ENCODE data around the gene ADAM20. TPM values are rescaled to one million over a fixed set of nuclear protein-coding genes. Genes with fewer than 3 reads are reported as not detected.

ADAM20 gene
- total RNA-seq (1 to 10 TPM; 1.6 to 1.7 TPM), polyA plus RNA-seq (not detected)

GRCh38 chr14:70534904-70535303 is at the start of gene ADAM20:
Gene ADAM20, minus strand, starts transcription at chr14:70535004. Its CDS starts 10,247 bp downstream, at chr14:70524757.
- H3K27me3 Mint-ChIP-seq = no peaks in the 10 kb centered on the region
- intact Hi-C loops (cut with micrococcal nuclease) = no loop called here
- no peak within 1 kb of the TSS for H3K27ac ChIP-seq (ENCODE audit: low read depth, low read length)
- no peak within 1 kb of the TSS for H3K4me3 Mint-ChIP-seq
- H3K4me1 Mint-ChIP-seq = peaks cover 7 to 16% (median 11%) of the 10 kb centered on the region in 4 donors
- CTCF ChIA-PET (ENCODE audit: partially characterized antibody) = no interaction called here
- H3K27ac Mint-ChIP-seq = no peak within 1 kb of the TSS
- DNase-seq = no peak
- no peaks in the 10 kb centered on the region for H3K27me3 ChIP-seq (ENCODE audit: insufficient read depth, low read length)
- H3K36me3 ChIP-seq (ENCODE audit: insufficient read depth, low read length) = no peaks in the 10 kb centered on the region
- H3K9me3 Mint-ChIP-seq = peaks cover 0 to 3% (median under 1%) of the 10 kb centered on the region in 8 donors
- H3K4me3 ChIP-seq (ENCODE audit: low read length in 2 of 2) = no peak within 1 kb of the TSS
- peaks cover 23 to 44% of the 10 kb centered on the region in 2 donors for H3K36me3 Mint-ChIP-seq
- H3K9me3 ChIP-seq (ENCODE audit: control insufficient read depth in 1 of 2, low read length in 2 of 2) = no peaks in the 10 kb centered on the region
- POLR2A ChIA-PET (ENCODE audit: partially characterized antibody) = no interaction called here
- no peaks in the 10 kb centered on the region for H3K4me1 ChIP-seq (ENCODE audit: insufficient read depth, low read length)

- Histone ChIP-seq H3K27ac (ENCODE audit: low read depth, low read length) (no peak overlapping the region), H3K27me3 (ENCODE audit: insufficient read depth, low read length) (no peaks in the 10 kb centered on the region), H3K9me3 (ENCODE audit: control insufficient read depth in 1 of 2, low read length in 2 of 2) (no peaks in the 10 kb centered on the region), H3K4me3 (ENCODE audit: low read length in 2 of 2) (no peak overlapping the region), H3K36me3 (ENCODE audit: insufficient read depth, low read length) (peaks cover 10% of the 10 kb centered on the region), H3K4me1 (ENCODE audit: insufficient read depth, low read length) (no peaks in the 10 kb centered on the region)
- POLR2A ChIA-PET (ENCODE audit: partially characterized antibody) = no interaction called here
- Mint-ChIP-seq H3K27ac (peak overlapping the region in 1 of 7 donors; percentile 57), H3K4me1 (peaks cover 0 to 8% (median 7%) of the 10 kb centered on the region in 4 donors), H3K36me3 (peaks cover 55 to 62% of the 10 kb centered on the region in 2 donors), H3K27me3 (no peaks in the 10 kb centered on the region), H3K9me3 (peaks cover 0 to 3% (median 0%) of the 10 kb centered on the region in 8 donors), H3K4me3 (no peak overlapping the region)
- no peak for DNase-seq
- CTCF ChIA-PET (ENCODE audit: partially characterized antibody) = no interaction called here
- intact Hi-C loops (cut with micrococcal nuclease) = no loop called here
Observed at GRCh38 chr14:70576891-70577290, 42.1 kb upstream of the ADAM20 start.

DNA sequence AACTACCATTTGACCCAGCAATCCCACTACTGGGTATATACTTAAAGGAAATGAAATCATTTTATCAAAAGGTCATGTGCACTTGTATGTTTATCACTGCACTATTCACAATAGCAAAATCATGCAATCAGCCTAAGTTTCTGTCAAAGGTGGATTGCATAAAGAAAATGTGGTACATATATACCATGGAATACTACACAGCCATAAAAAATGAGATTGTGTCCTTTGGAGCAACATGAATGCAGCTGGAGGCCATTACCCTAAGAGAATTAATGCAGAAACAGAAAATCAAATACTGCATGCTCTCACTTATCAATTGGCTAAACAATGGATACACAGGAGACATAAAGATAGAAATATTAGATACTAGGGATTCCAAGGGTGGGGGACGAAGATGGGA is 38.2 kb upstream of the ADAM20 start:
- Mint-ChIP-seq H3K27me3 (no peaks in the 10 kb centered on the region), H3K4me3 (no peak overlapping the region), H3K36me3 (peaks cover 55 to 65% of the 10 kb centered on the region in 2 donors), H3K27ac (no peak overlapping the region), H3K9me3 (peaks cover 0 to 3% (median 0%) of the 10 kb centered on the region in 8 donors), H3K4me1 (peaks cover 6 to 20% (median 16%) of the 10 kb centered on the region in 4 donors)
- Histone ChIP-seq H3K36me3 (ENCODE audit: insufficient read depth, low read length) (no peaks in the 10 kb centered on the region), H3K27me3 (ENCODE audit: insufficient read depth, low read length) (no peaks in the 10 kb centered on the region), H3K9me3 (ENCODE audit: control insufficient read depth in 1 of 2, low read length in 2 of 2) (no peaks in the 10 kb centered on the region), H3K27ac (ENCODE audit: low read depth, low read length) (no peak overlapping the region), H3K4me1 (ENCODE audit: insufficient read depth, low read length) (no peaks in the 10 kb centered on the region), H3K4me3 (ENCODE audit: low read length in 2 of 2) (no peak overlapping the region)
- no peak for DNase-seq
- ChIA-PET CTCF (ENCODE audit: partially characterized antibody) (no interaction called here), POLR2A (ENCODE audit: partially characterized antibody) (no interaction called here)
- intact Hi-C loops (cut with micrococcal nuclease) = no loop called here

GRCh38 chr14:70571139-70571538 is 36.3 kb upstream of the ADAM20 start:
- ChIA-PET CTCF (ENCODE audit: partially characterized antibody) (no interaction called here), POLR2A (ENCODE audit: partially characterized antibody) (no interaction called here)
- H3K36me3 Mint-ChIP-seq = peaks cover 61 to 75% of the 10 kb centered on the region in 2 donors
- H3K27me3 Mint-ChIP-seq = no peaks in the 10 kb centered on the region
- Histone ChIP-seq H3K4me3 (ENCODE audit: low read length in 2 of 2) (no peak overlapping the region), H3K9me3 (ENCODE audit: control insufficient read depth in 1 of 2, low read length in 2 of 2) (no peaks in the 10 kb centered on the region), H3K4me1 (ENCODE audit: insufficient read depth, low read length) (no peaks in the 10 kb centered on the region), H3K27me3 (ENCODE audit: insufficient read depth, low read length) (no peaks in the 10 kb centered on the region), H3K36me3 (ENCODE audit: insufficient read depth, low read length) (no peaks in the 10 kb centered on the region), H3K27ac (ENCODE audit: low read depth, low read length) (no peak overlapping the region)
- peaks cover 0 to 4% (median 3%) of the 10 kb centered on the region in 8 donors for H3K9me3 Mint-ChIP-seq
- H3K4me3 Mint-ChIP-seq = no peak overlapping the region
- H3K27ac Mint-ChIP-seq = no peak overlapping the region
- no peak for DNase-seq
- peaks cover 6 to 20% (median 18%) of the 10 kb centered on the region in 4 donors for H3K4me1 Mint-ChIP-seq
- intact Hi-C loops (cut with micrococcal nuclease) = no loop called here

DNA sequence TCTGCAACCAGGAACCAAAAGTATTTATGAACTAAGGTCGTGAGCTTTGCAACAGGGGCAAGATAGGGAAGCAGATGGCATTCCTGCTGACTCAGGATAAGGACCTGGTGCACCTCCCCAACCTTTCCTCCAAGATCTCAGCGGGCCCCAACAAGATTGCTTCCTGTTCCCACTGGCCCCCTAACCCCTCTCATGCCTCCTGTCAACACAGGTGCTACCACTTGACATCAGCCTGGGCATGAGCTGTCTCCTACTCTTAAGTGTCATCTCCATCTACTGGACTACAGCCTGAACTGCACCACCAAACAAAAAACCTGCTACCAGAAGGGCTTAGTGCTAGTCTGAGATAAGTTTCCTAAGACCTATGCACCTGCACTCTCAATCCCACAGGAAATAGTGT is 33.0 kb upstream of the ADAM20 start:
- Mint-ChIP-seq H3K27me3 (no peaks in the 10 kb centered on the region), H3K36me3 (peaks cover 76 to 86% of the 10 kb centered on the region in 2 donors), H3K4me3 (no peak overlapping the region), H3K27ac (peak overlapping the region in 1 of 7 donors; percentile 9), H3K9me3 (peaks cover 3 to 22% (median 12%) of the 10 kb centered on the region in 8 donors), H3K4me1 (peaks cover 6 to 20% (median 17%) of the 10 kb centered on the region in 4 donors)
- DNase-seq = no peak
- H3K27me3 ChIP-seq (ENCODE audit: insufficient read depth, low read length) = no peaks in the 10 kb centered on the region
- CTCF ChIA-PET (ENCODE audit: partially characterized antibody) = no interaction called here
- peaks cover 13% of the 10 kb centered on the region for H3K36me3 ChIP-seq (ENCODE audit: insufficient read depth, low read length)
- POLR2A ChIA-PET (ENCODE audit: partially characterized antibody) = no interaction called here
- H3K27ac ChIP-seq (ENCODE audit: low read depth, low read length) = no peak overlapping the region
- H3K4me3 ChIP-seq (ENCODE audit: low read length in 2 of 2) = no peak overlapping the region
- H3K4me1 ChIP-seq (ENCODE audit: insufficient read depth, low read length) = no peaks in the 10 kb centered on the region
- no peaks in the 10 kb centered on the region for H3K9me3 ChIP-seq (ENCODE audit: control insufficient read depth in 1 of 2, low read length in 2 of 2)
- intact Hi-C loops (cut with micrococcal nuclease) = no loop called here

- H3K36me3 ChIP-seq (ENCODE audit: insufficient read depth, low read length) = peaks cover 13% of the 10 kb centered on the region
- ChIA-PET POLR2A (ENCODE audit: partially characterized antibody) (no interaction called here), CTCF (ENCODE audit: partially characterized antibody) (interaction anchor here (0.7 kb wide), 1 partner anchor 144 kb away, joined by 4 read pairs; no protein-coding TSS in a partner anchor)
- intact Hi-C loops (cut with micrococcal nuclease) = no loop called here
- Mint-ChIP-seq H3K4me3 (no peak overlapping the region), H3K9me3 (peaks cover 4 to 42% (median 24%) of the 10 kb centered on the region in 8 donors), H3K36me3 (peaks cover 66 to 87% of the 10 kb centered on the region in 2 donors), H3K4me1 (peaks cover 0 to 3% (median 1%) of the 10 kb centered on the region in 4 donors), H3K27ac (no peak overlapping the region), H3K27me3 (no peaks in the 10 kb centered on the region)
- H3K4me3 ChIP-seq (ENCODE audit: low read length in 2 of 2) = no peak overlapping the region
- H3K27ac ChIP-seq (ENCODE audit: low read depth, low read length) = no peak overlapping the region
- no peaks in the 10 kb centered on the region for H3K9me3 ChIP-seq (ENCODE audit: control insufficient read depth in 1 of 2, low read length in 2 of 2)
- no peak for DNase-seq
- H3K4me1 ChIP-seq (ENCODE audit: insufficient read depth, low read length) = no peaks in the 10 kb centered on the region
- H3K27me3 ChIP-seq (ENCODE audit: insufficient read depth, low read length) = no peaks in the 10 kb centered on the region
Observed at GRCh38 chr14:70563869-70564268, 29.1 kb upstream of the ADAM20 start.

DNA sequence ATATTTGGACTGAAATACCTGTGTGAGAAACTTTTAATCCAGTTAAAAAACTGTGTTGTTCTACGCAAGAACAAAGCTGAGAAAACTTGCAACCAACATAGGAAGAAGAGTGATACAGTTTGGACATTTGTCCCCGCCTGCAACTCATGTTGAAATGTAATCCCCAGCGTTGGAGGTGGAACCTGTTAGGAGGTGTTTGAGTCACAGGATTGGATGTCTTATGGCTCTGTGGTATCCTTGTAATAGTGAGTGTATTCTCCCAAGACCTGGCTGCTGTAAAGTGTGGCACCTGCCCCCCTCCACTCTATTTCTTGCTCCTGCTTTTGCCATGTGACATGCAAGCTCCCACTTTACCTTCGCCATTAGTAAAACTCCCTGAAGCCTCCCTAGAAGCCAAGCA is 28.6 kb upstream of the ADAM20 start:
- H3K9me3 Mint-ChIP-seq = peaks cover 4 to 42% (median 24%) of the 10 kb centered on the region in 8 donors
- peaks cover 66 to 87% of the 10 kb centered on the region in 2 donors for H3K36me3 Mint-ChIP-seq
- no peak overlapping the region for H3K4me3 ChIP-seq (ENCODE audit: low read length in 2 of 2)
- CTCF ChIA-PET (ENCODE audit: partially characterized antibody) = no interaction called here
- peaks cover 0 to 3% (median 1%) of the 10 kb centered on the region in 4 donors for H3K4me1 Mint-ChIP-seq
- POLR2A ChIA-PET (ENCODE audit: partially characterized antibody) = no interaction called here
- no peaks in the 10 kb centered on the region for H3K9me3 ChIP-seq (ENCODE audit: control insufficient read depth in 1 of 2, low read length in 2 of 2)
- no peaks in the 10 kb centered on the region for H3K27me3 Mint-ChIP-seq
- H3K27ac ChIP-seq (ENCODE audit: low read depth, low read length) = no peak overlapping the region
- H3K4me1 ChIP-seq (ENCODE audit: insufficient read depth, low read length) = no peaks in the 10 kb centered on the region
- H3K36me3 ChIP-seq (ENCODE audit: insufficient read depth, low read length) = peaks cover 13% of the 10 kb centered on the region
- no peak for DNase-seq
- no peak overlapping the region for H3K27ac Mint-ChIP-seq
- H3K27me3 ChIP-seq (ENCODE audit: insufficient read depth, low read length) = no peaks in the 10 kb centered on the region
- no peak overlapping the region for H3K4me3 Mint-ChIP-seq
- intact Hi-C loops (cut with micrococcal nuclease) = no loop called here

Data from CD4-positive, alpha-beta memory T cell (primary cell).